ENCODE data around the gene LGR5.

GRCh38 chr12:71397433-71397954 is 42.1 kb upstream of the LGR5 start:
- TF ChIP-seq CTCF (conservative IDR thresholded peaks at IDR 0.05 in 1 of 2, IDR thresholded peaks at IDR 0.05 in 1 of 2; ENCODE audit: low read depth in 1 of 2, low read length in 2 of 2) (no peak), EZH2 (IDR thresholded peaks at IDR 0.05; ENCODE audit: low read length, missing control alignments) (no peak)
